ENCODE data around the gene SEC24C.
"Not testable (repeated sequence)": the region's sequence is repeated elsewhere in the genome, so short reads cannot be mapped to it uniquely, and the experiment has no call there.

SEC24C gene, protein sequence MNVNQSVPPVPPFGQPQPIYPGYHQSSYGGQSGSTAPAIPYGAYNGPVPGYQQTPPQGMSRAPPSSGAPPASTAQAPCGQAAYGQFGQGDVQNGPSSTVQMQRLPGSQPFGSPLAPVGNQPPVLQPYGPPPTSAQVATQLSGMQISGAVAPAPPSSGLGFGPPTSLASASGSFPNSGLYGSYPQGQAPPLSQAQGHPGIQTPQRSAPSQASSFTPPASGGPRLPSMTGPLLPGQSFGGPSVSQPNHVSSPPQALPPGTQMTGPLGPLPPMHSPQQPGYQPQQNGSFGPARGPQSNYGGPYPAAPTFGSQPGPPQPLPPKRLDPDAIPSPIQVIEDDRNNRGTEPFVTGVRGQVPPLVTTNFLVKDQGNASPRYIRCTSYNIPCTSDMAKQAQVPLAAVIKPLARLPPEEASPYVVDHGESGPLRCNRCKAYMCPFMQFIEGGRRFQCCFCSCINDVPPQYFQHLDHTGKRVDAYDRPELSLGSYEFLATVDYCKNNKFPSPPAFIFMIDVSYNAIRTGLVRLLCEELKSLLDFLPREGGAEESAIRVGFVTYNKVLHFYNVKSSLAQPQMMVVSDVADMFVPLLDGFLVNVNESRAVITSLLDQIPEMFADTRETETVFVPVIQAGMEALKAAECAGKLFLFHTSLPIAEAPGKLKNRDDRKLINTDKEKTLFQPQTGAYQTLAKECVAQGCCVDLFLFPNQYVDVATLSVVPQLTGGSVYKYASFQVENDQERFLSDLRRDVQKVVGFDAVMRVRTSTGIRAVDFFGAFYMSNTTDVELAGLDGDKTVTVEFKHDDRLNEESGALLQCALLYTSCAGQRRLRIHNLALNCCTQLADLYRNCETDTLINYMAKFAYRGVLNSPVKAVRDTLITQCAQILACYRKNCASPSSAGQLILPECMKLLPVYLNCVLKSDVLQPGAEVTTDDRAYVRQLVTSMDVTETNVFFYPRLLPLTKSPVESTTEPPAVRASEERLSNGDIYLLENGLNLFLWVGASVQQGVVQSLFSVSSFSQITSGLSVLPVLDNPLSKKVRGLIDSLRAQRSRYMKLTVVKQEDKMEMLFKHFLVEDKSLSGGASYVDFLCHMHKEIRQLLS

DNA sequence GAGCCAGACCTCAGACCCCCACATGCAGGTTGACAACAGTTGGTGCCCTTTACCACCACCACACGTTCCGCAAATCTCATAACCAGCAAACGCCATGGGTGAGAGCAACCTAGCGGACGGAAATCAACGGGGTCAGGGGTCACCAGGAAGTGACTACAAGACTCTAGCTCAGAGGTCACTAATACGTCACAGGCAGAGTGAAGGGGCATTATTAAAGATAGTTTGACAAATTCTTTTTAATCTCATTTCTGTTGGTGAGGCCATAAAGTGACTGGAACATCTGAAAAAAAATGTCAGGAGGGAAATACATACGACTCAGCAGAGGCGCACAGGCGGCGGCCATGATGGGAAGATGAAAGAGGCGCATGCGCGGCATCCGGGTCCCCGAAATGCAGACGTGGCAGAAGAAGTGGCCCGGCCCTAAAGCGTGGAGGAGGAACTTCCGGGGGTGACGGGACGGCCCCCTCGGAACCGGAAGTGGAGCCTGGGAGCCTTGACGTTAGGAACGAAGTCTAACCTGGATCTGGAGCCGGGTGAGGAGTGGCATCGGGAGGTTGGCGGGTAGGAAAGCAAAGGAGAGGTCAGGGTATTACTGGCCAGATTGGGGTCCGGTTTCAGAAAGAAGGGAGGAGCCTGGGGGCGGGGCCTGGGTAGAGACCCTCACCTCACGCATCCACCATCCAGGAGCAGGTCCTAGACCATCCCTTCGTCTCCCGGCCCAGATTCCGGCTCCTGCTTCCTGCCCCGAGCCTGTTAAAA lies at the start of gene SEC24C:
SEC24C (plus strand) TSS at position 468 of the 759 bp plus-strand sequence. CDS start 2,461 bp downstream, outside the sequence.
- DNase-seq (ENCODE audit: low read depth in 2 of 2): peak; percentile 97 to 98
- TF ChIP-seq CTCF (IDR thresholded peaks at IDR 0.05; ENCODE audit: low read depth, low read length): no peak
- H3K4me3 ChIP-seq (replicated peaks in 1 of 2; ENCODE audit: low read depth in 2 of 2, low read length in 2 of 2): peak within 1 kb of the TSS; percentile 89 to 97

DNA sequence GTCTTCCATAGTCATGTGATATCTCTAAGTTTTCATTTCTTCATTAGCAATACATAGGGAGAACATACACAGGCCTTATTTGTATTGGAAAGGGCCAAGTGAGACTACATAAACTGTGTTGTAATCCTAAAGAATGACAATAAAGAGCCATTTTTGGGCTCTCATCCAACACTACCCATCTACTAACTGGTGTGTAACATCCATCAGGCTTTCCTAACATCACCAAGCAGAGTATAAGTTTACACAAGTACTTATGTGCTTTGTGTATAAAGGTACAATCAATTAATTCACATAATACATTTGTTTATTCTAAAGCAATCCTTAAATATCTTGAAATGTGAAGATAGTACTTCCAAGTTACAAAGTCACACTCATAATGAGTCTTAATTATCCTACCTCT lies 48.9 kb upstream of the SEC24C start:
- peak in 1 of 2 donors; percentile 33 for DNase-seq (ENCODE audit: low read depth in 2 of 2)
- H3K4me3 ChIP-seq (replicated peaks in 1 of 2; ENCODE audit: low read depth in 2 of 2, low read length in 2 of 2): not testable (repeated sequence)

DNA sequence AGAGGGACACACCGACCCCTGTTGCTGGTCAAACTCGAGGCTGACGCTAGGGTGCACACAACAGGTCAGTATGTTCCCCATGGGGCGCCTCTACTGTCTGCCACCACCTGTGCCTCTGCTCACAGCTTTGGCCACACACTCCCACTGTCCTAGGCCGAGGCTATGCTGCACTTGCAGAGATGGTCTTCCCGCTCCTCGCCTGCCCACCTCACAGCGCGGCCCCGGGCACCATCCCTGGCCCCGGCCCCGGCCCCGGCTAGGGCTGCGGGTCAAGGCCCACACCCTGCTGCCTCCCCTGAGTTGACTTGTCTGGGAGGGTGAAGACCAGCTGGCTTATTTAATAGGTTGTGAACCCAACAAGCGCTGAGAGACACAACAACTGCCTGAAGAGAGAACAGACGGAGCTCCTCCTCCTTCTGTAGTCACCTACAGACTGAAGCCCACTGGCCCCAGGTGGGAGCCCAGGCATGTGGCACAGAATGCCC lies 46.5 kb upstream of the SEC24C start, which contains the start of gene AGAP5:
AGAP5 (minus strand) TSS at position 435 of the 485 bp plus-strand sequence; CDS start at position 81, 354 bp downstream.
- H3K4me3 ChIP-seq (replicated peaks in 1 of 2; ENCODE audit: low read depth in 2 of 2, low read length in 2 of 2); DNase-seq (ENCODE audit: low read depth in 2 of 2): not testable (repeated sequence)

DNA sequence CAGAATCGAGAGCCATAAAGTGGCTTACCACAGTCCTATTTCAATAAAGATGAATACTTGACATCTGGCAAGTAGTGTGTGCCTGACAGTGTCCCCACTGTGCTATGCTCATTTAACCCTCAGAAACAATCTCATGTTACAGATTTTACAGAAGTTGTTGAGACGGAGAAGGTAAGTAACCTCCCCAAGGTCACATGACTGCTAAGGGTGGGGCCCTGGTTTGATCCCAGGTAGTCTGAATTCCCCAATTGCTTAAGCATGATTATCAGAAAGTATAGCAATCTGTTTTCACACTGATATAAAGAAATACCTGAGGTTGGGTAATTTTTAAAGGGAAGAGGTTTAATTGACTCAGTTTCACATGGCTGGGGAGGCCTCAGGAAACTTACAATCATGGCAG lies 45.4 kb upstream of the SEC24C start:
- not testable (repeated sequence) for DNase-seq (ENCODE audit: low read depth in 2 of 2); H3K4me3 ChIP-seq (replicated peaks in 1 of 2; ENCODE audit: low read depth in 2 of 2, low read length in 2 of 2)

DNA sequence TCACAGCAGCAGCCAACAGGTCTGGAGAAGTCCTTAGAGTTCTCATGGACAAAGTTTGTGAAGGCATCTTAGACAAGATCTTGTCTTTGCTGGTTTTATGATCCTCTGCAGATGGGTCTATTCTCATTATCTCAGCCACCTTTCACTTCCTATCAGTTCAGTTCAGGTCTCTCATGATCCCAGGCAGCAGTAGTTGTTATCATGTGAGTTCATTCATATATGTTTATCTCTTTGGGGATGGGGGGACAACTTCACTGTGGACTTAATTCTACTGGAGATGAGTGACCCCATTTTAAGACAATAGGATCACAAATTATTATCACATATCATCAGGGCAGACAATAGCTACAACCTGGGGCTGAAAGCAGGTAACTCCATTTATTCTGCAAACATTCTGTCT lies 40.2 kb upstream of the SEC24C start:
- H3K4me3 ChIP-seq (replicated peaks in 1 of 2; ENCODE audit: low read depth in 2 of 2, low read length in 2 of 2); DNase-seq (ENCODE audit: low read depth in 2 of 2): not testable (repeated sequence)

- not testable (repeated sequence) for DNase-seq (ENCODE audit: low read depth in 2 of 2); H3K4me3 ChIP-seq (replicated peaks in 1 of 2; ENCODE audit: low read depth in 2 of 2, low read length in 2 of 2)
Measured at GRCh38 chr10:73705506-73706072, 38.6 kb upstream of the SEC24C start.

DNA sequence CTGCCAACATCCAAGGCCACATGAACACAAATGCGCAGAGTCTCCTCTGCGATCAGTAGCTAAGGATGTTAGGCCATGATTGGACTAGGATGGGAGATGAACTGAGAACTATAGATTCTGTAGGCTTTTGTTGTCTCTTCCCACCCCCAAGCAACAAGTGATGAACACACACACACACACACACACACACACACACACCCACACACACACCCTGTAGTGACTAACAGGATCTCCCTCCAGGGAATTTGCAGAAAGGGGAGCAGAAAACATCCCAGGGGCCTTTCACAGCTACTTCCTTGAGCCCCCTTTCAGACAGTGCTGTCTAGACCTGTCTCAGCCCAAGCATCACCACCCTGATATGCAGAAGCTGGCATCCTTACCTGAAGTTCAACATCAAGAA lies 37.7 kb upstream of the SEC24C start:
- DNase-seq (ENCODE audit: low read depth in 2 of 2): peak in 1 of 2 donors; percentile 10

DNA sequence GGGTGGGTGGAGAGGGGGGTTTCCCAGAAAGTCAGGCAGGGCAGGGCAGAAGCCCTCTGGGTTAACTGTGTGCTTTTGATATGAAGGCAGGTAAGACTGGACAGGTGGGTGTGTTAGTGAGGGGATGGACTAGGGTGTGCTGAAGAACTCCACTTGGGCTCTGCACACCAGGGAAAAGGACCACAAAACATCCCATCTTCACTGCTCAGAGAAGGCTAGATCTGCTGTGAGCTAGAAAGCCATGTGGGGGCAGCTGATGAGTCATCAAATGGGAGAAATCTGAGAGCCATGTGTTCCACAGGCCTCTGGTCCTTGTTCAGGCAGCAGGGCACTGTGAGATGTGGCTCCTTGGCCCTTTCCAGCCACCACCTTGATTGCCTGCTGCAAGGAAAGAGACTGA lies 36.5 kb upstream of the SEC24C start:
- H3K4me3 ChIP-seq (replicated peaks in 1 of 2; ENCODE audit: low read depth in 2 of 2, low read length in 2 of 2); DNase-seq (ENCODE audit: low read depth in 2 of 2): not testable (repeated sequence)

More for the DNA sequence above, 37.7 kb upstream of the SEC24C start:
- not testable (repeated sequence) for H3K4me3 ChIP-seq (replicated peaks in 1 of 2; ENCODE audit: low read depth in 2 of 2, low read length in 2 of 2)

GRCh38 chr10:73708122-73708521 lies 36.0 kb upstream of the SEC24C start:
- H3K4me3 ChIP-seq (replicated peaks in 1 of 2; ENCODE audit: low read depth in 2 of 2, low read length in 2 of 2); DNase-seq (ENCODE audit: low read depth in 2 of 2): not testable (repeated sequence)

DNA sequence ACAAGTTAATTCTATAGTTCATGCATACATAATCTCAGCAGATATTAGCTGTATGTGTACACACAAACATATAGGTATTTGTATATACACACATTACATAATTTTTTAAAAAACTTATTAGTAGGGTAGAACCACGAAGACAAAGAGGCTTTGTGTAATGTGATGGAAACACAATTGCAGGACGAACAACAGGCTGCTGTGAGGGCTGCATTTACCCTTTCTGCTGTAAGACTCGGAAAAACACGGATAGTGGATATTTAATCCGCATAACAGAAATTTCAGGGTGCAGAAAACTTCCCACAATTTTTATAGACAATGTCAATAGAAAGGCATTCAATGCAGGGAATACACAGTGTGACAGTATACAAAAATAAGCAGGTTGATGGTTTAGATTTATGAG lies 32.5 kb upstream of the SEC24C start:
- H3K4me3 ChIP-seq (replicated peaks in 1 of 2; ENCODE audit: low read depth in 2 of 2, low read length in 2 of 2); DNase-seq (ENCODE audit: low read depth in 2 of 2): not testable (repeated sequence)

GRCh38 chr10:73713912-73714311 lies 30.3 kb upstream of the SEC24C start:
- DNase-seq (ENCODE audit: low read depth in 2 of 2): peak; percentile 5 to 10
- H3K4me3 ChIP-seq (replicated peaks in 1 of 2; ENCODE audit: low read depth in 2 of 2, low read length in 2 of 2): not testable (repeated sequence)

- H3K4me3 ChIP-seq (replicated peaks in 1 of 2; ENCODE audit: low read depth in 2 of 2, low read length in 2 of 2); DNase-seq (ENCODE audit: low read depth in 2 of 2): not testable (repeated sequence)
Measured at GRCh38 chr10:73714483-73714882, 29.7 kb upstream of the SEC24C start.

- DNase-seq (ENCODE audit: low read depth in 2 of 2); H3K4me3 ChIP-seq (replicated peaks in 1 of 2; ENCODE audit: low read depth in 2 of 2, low read length in 2 of 2): not testable (repeated sequence)
Measured at GRCh38 chr10:73715179-73716156, 28.7 kb upstream of the SEC24C start.
